ENCODE measurements around the gene POLE. TPM values are rescaled to one million over a fixed set of nuclear protein-coding genes. Genes with fewer than 3 reads are reported as not detected.

POLE gene
- total and polyA plus RNA-seq, 2 experiments from 2014 or later = 26.6 to 34.2 TPM

DNA sequence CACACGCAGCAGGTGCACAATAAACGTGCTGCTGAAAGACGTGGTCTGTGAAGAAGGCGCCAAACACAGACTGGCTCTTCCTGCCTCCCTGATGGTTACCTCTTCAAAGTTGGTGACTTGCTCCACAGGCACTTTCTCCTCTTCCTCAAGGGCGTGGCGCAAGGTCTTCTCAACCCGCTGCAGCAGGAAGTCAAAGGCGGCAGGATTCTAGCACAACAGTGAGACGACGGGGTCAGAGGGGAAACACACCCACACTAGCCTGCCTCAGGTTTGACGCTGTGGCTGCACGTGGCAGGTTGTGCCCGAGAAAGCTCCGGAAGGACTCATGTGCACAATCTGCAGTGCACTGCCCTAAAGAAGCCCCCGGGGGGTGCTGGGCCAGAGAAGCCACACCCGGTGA lies 15.0 kb downstream of the POLE start:
- Histone ChIP-seq H3K9me3 (ENCODE audit: low read depth) (no peaks in the 10 kb centered on the region), H3K4me3 (no peak overlapping the region), H4K20me1 (ENCODE audit: insufficient read depth, poor library complexity, severe bottlenecking) (no peaks in the 10 kb centered on the region), H3K4me2 (no peak overlapping the region), H3K79me2 (no peaks in the 10 kb centered on the region), H2AFZ (no peak overlapping the region), H3K27me3 (no peaks in the 10 kb centered on the region), H3K27ac (no peak overlapping the region), H3K9me2 (replicated peaks; ENCODE audit: insufficient read depth) (no peaks in the 10 kb centered on the region), H3K36me3 (replicated peaks; ENCODE audit: insufficient read depth, low read depth) (no peaks in the 10 kb centered on the region), H3K4me1 (ENCODE audit: insufficient read depth) (no peaks in the 10 kb centered on the region)
- TF ChIP-seq EZH2phosphoT487 (IDR thresholded peaks at IDR 0.05; ENCODE audit: low read depth, severe bottlenecking, unreplicated experiment) (no peak), EZH2 (IDR thresholded peaks at IDR 0.05; ENCODE audit: borderline replicate concordance) (no peak)
- TF ChIP-seq, protein P1, sequence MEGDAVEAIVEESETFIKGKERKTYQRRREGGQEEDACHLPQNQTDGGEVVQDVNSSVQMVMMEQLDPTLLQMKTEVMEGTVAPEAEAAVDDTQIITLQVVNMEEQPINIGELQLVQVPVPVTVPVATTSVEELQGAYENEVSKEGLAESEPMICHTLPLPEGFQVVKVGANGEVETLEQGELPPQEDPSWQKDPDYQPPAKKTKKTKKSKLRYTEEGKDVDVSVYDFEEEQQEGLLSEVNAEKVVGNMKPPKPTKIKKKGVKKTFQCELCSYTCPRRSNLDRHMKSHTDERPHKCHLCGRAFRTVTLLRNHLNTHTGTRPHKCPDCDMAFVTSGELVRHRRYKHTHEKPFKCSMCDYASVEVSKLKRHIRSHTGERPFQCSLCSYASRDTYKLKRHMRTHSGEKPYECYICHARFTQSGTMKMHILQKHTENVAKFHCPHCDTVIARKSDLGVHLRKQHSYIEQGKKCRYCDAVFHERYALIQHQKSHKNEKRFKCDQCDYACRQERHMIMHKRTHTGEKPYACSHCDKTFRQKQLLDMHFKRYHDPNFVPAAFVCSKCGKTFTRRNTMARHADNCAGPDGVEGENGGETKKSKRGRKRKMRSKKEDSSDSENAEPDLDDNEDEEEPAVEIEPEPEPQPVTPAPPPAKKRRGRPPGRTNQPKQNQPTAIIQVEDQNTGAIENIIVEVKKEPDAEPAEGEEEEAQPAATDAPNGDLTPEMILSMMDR (IDR thresholded peaks at IDR 0.05; ENCODE audit: poor library complexity) = no peak
- WGBS (ENCODE audit: low lambda C conversion rate, missing lambda C conversion rate) = 94% methylated on average over 16 of the region's 16 CpGs
- DNase-seq (ENCODE audit: low spot score) = no peak

DNA sequence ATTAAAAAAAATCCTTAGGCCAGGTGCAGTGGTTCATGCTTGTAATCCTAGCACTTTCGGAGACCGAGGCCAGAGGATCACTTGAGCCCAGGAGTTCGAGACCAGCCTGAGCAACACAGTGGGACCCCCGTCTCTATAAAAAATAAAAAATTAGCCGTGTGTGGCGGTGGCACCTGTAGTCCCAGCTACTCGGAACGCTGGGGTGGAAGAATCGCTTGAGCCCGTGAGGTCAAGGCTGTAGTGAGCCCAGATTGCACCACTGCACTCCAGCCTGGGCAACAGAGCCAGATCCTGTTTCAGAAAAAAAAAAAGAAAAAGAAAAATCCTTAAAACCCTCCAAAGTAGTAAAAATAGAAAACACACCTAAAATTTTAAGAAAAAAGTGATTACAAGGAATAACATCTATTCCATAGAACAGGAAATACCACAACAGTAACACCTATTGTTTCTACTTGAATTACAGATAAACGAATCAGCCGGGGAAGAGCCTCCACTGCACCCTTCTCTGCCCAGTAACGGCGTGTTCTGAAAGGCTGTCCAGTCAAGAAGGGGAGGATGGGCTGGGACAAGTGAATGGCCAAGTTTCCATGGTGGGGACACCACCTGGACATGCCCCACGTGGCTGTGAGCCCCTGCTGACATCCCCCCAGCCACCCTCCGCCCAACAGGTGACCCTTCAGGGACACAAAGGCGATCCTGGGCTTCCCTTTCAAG lies 17.8 kb downstream of the POLE start:
- Histone ChIP-seq H3K4me3 (no peak overlapping the region), H3K27me3 (no peaks in the 10 kb centered on the region), H4K20me1 (ENCODE audit: insufficient read depth, poor library complexity, severe bottlenecking) (no peaks in the 10 kb centered on the region), H3K79me2 (no peaks in the 10 kb centered on the region), H3K4me2 (no peak overlapping the region), H2AFZ (no peak overlapping the region), H3K9me3 (ENCODE audit: low read depth) (no peaks in the 10 kb centered on the region), H3K9me2 (replicated peaks; ENCODE audit: insufficient read depth) (no peaks in the 10 kb centered on the region), H3K36me3 (replicated peaks; ENCODE audit: insufficient read depth, low read depth) (no peaks in the 10 kb centered on the region), H3K27ac (no peak overlapping the region), H3K4me1 (ENCODE audit: insufficient read depth) (no peaks in the 10 kb centered on the region)
- TF ChIP-seq, protein P1 (IDR thresholded peaks at IDR 0.05; ENCODE audit: poor library complexity) = no peak
- TF ChIP-seq EZH2 (IDR thresholded peaks at IDR 0.05; ENCODE audit: borderline replicate concordance) (no peak), EZH2phosphoT487 (IDR thresholded peaks at IDR 0.05; ENCODE audit: low read depth, severe bottlenecking, unreplicated experiment) (no peak)
- no peak for DNase-seq (ENCODE audit: low spot score)
- WGBS (ENCODE audit: low lambda C conversion rate, missing lambda C conversion rate) = 94% methylated on average over 16 of the region's 17 CpGs

DNA sequence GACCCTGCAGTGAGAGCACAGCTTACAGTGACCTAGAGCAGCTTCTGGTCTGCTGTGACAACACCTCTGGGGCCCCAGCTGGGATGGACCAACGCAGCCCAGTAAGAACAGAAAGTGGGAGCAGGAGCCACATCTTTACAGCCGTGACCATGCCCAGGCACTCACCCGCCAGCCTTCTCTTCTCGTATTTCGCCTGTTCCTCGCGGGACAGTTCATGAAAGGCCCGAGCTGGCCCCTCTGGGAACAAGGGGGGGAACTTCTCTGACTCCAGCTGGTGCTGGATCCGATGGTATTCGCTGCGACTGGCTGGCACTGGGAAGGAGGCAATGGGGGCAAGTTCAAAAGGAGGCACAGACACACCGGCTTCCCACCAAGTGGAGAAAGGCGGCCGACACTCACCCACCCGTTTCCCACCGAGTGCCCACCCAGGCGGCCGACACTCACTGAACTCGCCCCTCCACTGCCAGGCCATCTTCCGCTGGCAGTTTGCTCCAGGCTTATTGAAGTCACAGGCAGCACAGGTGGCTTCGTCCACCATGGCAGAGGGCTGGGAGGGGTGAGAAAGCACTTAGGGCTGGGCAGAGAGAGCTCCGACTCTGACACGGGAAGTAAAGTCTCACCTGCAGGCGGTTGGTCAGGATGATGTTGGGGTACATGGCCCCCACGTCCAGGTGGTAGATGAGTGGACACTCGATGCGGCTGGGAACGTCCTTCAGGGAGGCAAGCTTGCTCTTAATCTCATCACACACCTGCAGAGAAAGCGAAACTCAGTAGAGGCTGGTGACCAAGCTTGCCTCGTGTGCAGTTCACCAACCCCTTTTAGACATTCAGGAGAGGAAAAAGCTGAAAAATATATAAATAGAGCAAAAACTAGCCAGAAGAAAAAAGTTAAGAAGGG lies 18.7 kb downstream of the POLE start:
- Histone ChIP-seq H2AFZ (no peak overlapping the region), H3K36me3 (replicated peaks; ENCODE audit: insufficient read depth, low read depth) (no peaks in the 10 kb centered on the region), H3K27me3 (no peaks in the 10 kb centered on the region), H3K79me2 (no peaks in the 10 kb centered on the region), H4K20me1 (ENCODE audit: insufficient read depth, poor library complexity, severe bottlenecking) (no peaks in the 10 kb centered on the region), H3K9me2 (replicated peaks; ENCODE audit: insufficient read depth) (no peaks in the 10 kb centered on the region), H3K4me2 (no peak overlapping the region), H3K4me3 (no peak overlapping the region), H3K27ac (no peak overlapping the region), H3K9me3 (ENCODE audit: low read depth) (no peaks in the 10 kb centered on the region), H3K4me1 (ENCODE audit: insufficient read depth) (no peaks in the 10 kb centered on the region)
- 96% methylated on average over 30 of the region's 30 CpGs for WGBS (ENCODE audit: low lambda C conversion rate, missing lambda C conversion rate)
- no peak for DNase-seq (ENCODE audit: low spot score)
- TF ChIP-seq EZH2phosphoT487 (IDR thresholded peaks at IDR 0.05; ENCODE audit: low read depth, severe bottlenecking, unreplicated experiment) (no peak), EZH2 (IDR thresholded peaks at IDR 0.05; ENCODE audit: borderline replicate concordance) (no peak)
- TF ChIP-seq, protein P1 (IDR thresholded peaks at IDR 0.05; ENCODE audit: poor library complexity) = no peak

Data from hepatocyte (in vitro differentiated cells).